Left ventricle myocardium inferior (tissue), 1 donor: ENCODE data around the gene BTBD9. TPM values are rescaled to one million over a fixed set of nuclear protein-coding genes. Genes with fewer than 3 reads are reported as not detected.

ENCODE experiments used
- DNase-seq: peaks from one replicate; pipeline ENCODE4 v3.0.0-alpha.2; 2020
- H3K27ac ChIP-seq: fragments of 200-600 bp; replicated peaks from 2 replicates; pipeline ENCODE4 v1.8.0; 2021
- H3K27me3 ChIP-seq: fragments of 200-600 bp; 2 replicates; pipeline ENCODE4 v1.8.0; 2021; ENCODE audit warnings: low read depth
- H3K36me3 ChIP-seq: fragments of 200-600 bp; 2 replicates; pipeline ENCODE4 v1.8.0; 2021
- H3K4me1 ChIP-seq: fragments of 200-600 bp; 2 replicates; pipeline ENCODE4 v1.8.0; 2021
- H3K4me3 ChIP-seq: fragments of 200-600 bp; 2 replicates; pipeline ENCODE4 v1.8.0; 2021; ENCODE audit warnings: mild to moderate bottlenecking, moderate library complexity
- H3K9me3 ChIP-seq: fragments of 200-600 bp; replicated peaks from 2 replicates; pipeline ENCODE4 v1.8.0; 2021
- intact Hi-C: fragments of 100-400 bp; cut with micrococcal nuclease; formaldehyde crosslinking; loops from one replicate; pipeline ENCODE4 v1.11.0; 2022
- total RNA-seq: library from RNA; stranded (reverse); fragmentation: NEBNext Ultra II Directional; extraction: Animal tissue kit (Norgen Biotek cat#: 25700); gene quantifications from one replicate; pipeline ENCODE4 v1.2.1, GENCODE V29; 2021
- TF ChIP-seq, protein P1 (sequence below): fragments of 200-600 bp; IDR thresholded peaks from 2 replicates; pipeline ENCODE4 v1.8.0; 2021; ENCODE audit warnings: antibody characterized with exemption, mild to moderate bottlenecking, borderline replicate concordance
- donor health status: DM: no; HTN: yes; CAD: no; lungs with severe emphysema.

The BTBD9 gene
- total RNA-seq, 1 donor from 2014 or later, result 16.5 TPM

DNA sequence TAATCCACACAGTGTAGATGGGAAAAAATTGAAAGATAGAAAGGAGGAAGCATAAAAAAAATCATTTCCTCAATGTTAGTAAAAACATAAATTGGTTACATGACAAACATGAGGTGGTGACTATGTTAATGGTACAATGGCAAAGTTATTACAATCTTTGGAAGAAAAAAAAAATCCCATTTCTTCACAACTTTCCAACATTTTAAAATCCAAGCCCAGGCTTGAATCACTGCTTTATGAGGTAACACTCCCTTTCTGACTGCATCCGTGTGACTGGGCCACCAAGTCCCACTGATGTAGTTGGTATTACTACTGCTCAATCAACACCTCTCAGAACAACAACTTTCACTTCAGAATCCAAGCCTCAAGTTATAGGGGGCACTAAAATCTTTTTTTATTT, 160.4 kb downstream of the BTBD9 start:
- Histone ChIP-seq H3K4me1 (no peaks in the 10 kb centered on the region), H3K27me3 (no peaks in the 10 kb centered on the region), H3K4me3 (no peak overlapping the region), H3K36me3 (no peaks in the 10 kb centered on the region), H3K9me3 (no peaks in the 10 kb centered on the region), H3K27ac (no peak overlapping the region)
- TF ChIP-seq, protein P1, sequence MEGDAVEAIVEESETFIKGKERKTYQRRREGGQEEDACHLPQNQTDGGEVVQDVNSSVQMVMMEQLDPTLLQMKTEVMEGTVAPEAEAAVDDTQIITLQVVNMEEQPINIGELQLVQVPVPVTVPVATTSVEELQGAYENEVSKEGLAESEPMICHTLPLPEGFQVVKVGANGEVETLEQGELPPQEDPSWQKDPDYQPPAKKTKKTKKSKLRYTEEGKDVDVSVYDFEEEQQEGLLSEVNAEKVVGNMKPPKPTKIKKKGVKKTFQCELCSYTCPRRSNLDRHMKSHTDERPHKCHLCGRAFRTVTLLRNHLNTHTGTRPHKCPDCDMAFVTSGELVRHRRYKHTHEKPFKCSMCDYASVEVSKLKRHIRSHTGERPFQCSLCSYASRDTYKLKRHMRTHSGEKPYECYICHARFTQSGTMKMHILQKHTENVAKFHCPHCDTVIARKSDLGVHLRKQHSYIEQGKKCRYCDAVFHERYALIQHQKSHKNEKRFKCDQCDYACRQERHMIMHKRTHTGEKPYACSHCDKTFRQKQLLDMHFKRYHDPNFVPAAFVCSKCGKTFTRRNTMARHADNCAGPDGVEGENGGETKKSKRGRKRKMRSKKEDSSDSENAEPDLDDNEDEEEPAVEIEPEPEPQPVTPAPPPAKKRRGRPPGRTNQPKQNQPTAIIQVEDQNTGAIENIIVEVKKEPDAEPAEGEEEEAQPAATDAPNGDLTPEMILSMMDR, result no peak
- no peak for DNase-seq
- intact Hi-C loops, result no loop called here

DNA sequence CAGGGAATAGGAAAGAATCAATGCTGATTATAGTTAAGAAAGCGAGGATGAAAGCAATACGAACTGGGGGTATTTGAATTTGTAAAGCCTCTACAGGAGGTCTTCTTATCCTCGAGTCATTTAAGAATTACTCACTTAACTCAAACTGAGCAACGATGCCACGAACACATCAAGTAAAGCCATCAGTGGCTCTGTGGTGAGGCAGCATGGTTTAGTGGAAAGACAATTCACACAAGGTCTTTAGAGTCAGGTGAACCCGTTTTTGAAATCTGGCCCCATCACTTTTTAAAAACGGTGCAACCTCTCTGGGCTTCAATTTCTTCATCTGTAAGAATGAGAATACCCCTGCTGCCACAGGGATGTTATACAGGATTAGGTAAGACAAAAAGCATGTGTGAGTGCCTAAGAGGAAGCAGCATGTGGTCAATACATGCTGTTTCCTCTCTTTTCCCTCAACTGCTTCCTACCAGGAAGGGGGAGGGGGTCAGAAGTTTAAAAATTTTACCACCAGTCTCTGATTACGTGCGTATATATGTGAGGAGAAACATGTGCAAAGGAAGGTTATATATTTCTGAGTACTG, 162.0 kb downstream of the BTBD9 start:
- TF ChIP-seq, protein P1, result no peak
- Histone ChIP-seq H3K36me3 (no peaks in the 10 kb centered on the region), H3K4me3 (no peak overlapping the region), H3K27ac (no peak overlapping the region), H3K9me3 (no peaks in the 10 kb centered on the region), H3K27me3 (no peaks in the 10 kb centered on the region), H3K4me1 (no peaks in the 10 kb centered on the region)
- DNase-seq, result no peak
- intact Hi-C loops, result no loop called here

DNA sequence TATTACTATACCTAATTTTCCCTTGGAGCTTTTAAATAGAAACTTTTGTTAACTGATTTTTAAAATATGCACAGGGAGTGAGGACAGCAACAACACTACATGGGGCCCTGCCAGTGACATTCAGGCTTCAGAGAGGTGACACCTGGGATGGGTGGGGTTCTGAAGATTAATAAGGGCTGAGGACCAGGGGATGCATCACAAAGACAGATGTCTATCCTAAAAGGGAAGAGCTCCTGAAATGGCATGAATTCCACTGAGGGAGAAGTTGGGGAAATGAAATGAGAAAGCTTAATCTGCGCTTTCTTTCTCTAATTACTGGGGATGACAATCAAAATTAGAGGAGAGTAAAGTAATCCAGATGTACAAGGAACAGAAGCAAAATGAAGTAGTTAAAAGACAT, 162.8 kb downstream of the BTBD9 start:
- TF ChIP-seq, protein P1, result no peak
- Histone ChIP-seq H3K36me3 (no peaks in the 10 kb centered on the region), H3K4me3 (no peak overlapping the region), H3K9me3 (no peaks in the 10 kb centered on the region), H3K4me1 (no peaks in the 10 kb centered on the region), H3K27ac (no peak overlapping the region), H3K27me3 (no peaks in the 10 kb centered on the region)
- intact Hi-C loops, result no loop called here
- DNase-seq, result no peak

DNA sequence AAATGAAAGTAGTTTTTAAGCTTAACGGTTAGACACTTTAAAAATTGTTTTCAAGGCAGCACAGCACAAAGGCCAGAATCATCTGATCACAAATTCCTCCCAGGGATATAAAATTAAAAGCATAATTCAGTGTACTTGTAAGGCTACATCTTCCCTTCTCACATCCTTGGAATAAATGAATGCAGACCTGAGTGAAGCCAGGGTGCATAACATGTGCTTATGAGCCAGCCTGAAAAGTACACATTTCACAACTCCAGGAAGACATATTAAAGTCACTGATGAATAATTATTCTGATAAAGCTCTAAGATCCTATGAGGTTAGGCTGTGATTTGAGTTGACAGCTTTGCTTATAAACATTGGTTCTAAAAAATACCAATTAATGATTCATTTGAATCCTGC, 163.6 kb downstream of the BTBD9 start:
- Histone ChIP-seq H3K36me3 (no peaks in the 10 kb centered on the region), H3K4me1 (no peaks in the 10 kb centered on the region), H3K4me3 (no peak overlapping the region), H3K27me3 (no peaks in the 10 kb centered on the region), H3K27ac (no peak overlapping the region), H3K9me3 (no peaks in the 10 kb centered on the region)
- intact Hi-C loops, result no loop called here
- DNase-seq, result no peak
- TF ChIP-seq, protein P1, result no peak

DNA sequence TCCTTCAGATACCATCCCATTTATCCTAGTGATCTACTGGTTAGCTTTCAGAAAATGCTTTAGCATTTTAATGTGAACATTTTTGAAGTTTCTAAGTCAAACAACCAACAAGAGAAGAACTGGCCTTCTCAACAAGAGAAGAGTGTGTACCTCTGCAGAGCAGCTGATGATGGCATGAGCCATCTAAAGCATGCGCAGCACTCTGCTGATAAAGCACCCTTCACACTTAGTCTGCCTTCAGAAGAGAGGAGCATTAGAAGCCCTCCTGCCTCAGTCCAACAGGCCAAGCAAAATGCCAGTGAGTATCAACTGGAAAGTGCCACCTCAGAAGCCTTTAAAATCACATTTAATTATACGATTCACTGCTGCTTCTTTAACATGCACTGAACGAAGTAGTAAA, 169.2 kb downstream of the BTBD9 start:
- TF ChIP-seq, protein P1, result no peak
- Histone ChIP-seq H3K27ac (no peak overlapping the region), H3K36me3 (no peaks in the 10 kb centered on the region), H3K9me3 (no peaks in the 10 kb centered on the region), H3K27me3 (no peaks in the 10 kb centered on the region), H3K4me1 (no peaks in the 10 kb centered on the region), H3K4me3 (no peak overlapping the region)
- DNase-seq, result no peak
- intact Hi-C loops, result no loop called here
